Ammon's horn (tissue), 1 donor: ENCODE measurements around the gene TMPRSS13.
"Not testable (repeated sequence)": the region's sequence is repeated elsewhere in the genome, so short reads cannot be mapped to it uniquely, and the experiment has no call there.

Experiments used
- DNase-seq: peaks from one replicate; pipeline ENCODE4 v3.0.0-alpha.2; 2016; ENCODE audit warnings: low spot score

Gene TMPRSS13

DNA sequence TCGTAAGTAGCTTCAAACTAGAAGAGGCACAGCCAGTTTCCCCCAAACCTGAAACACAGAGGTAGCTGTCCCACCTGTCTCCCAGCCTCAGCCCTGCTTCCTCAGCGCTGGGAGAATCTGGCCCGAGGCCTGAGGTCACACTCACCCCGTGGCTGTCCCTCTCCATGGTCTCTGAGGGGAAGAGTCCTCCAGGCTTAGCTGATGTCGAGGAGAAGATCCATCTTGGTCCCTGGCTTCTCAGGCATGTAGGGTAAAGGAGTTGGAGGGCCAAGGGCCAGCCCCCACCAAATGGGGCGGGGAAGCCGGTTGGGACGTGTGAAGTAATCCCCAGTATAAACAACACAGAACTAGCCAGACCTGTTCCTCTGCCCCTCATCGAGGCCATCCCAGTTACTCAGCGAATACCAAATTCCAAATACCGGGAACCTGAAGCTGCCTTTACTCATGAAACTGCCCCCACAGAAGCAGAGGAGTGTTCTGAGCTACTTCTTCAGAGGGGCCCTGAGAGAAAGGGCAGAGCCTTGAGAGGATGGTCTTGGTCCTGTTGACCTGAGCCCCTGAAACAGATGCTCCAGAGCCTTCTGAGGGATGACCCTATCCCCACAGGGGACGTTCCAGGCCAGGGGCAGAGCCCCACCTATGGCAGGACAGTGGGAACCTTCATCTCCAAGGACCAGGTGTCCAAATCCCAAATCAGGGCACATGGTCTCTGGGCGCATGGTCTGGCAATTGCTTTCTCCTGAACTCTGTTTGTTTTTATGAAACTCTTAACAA, at the start of gene TMPRSS13:
Gene TMPRSS13, minus strand, starts transcription at position 261 of the 774 bp plus-strand sequence. Its CDS starts 95 bp downstream, at position 166.
- no peak for DNase-seq

DNA sequence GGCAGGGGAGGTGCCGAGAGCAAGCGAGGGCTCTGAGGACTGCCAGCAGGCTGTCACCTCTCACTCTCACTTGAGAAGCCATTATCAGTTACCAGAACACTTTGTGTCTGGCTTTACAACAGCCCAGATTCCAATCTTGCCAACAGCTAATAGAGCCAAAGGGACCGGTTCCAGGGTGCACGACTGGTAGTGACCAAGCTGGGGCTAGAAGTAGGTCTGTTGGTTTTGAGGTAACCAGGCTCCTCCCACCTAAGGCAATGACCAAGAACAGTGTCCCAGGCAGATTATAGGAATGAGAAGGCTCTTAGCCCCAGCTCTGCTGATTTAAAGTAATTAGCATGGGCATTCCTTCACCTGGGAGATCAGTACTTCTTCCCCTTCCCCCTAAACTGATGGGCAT, 49.8 kb upstream of the TMPRSS13 start:
- no peak for DNase-seq

DNA sequence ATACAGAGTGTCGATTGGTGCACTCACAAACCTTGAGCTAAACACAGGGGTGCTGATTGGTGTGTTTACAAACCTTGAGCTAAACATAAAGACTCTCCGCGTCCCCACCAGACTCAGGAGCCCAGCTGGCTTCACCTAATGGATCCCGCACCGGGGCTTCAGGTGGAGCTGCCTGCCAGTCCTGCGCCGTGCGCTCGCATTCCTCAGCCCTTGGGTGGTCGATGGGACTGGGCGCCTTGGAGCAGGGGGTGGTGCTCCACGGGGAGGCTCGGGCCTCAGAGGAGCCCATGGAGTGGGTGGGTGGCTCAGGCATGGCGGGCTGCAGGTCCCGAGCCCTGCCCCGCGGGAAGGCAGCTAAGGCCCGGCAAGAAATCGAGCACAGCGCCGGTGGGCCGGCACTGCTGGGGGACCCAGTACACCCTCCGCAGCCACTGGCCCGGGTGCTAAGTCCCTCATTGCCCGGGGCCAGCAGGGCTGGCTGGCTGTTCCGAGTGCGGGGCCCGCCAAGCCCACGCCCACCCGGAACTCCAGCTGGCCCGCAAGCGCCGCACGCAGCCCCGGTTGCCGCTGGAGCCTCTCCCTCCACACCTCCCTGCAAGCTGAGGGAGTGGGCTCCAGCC, 49.2 kb upstream of the TMPRSS13 start:
- DNase-seq = not testable (repeated sequence)

DNA sequence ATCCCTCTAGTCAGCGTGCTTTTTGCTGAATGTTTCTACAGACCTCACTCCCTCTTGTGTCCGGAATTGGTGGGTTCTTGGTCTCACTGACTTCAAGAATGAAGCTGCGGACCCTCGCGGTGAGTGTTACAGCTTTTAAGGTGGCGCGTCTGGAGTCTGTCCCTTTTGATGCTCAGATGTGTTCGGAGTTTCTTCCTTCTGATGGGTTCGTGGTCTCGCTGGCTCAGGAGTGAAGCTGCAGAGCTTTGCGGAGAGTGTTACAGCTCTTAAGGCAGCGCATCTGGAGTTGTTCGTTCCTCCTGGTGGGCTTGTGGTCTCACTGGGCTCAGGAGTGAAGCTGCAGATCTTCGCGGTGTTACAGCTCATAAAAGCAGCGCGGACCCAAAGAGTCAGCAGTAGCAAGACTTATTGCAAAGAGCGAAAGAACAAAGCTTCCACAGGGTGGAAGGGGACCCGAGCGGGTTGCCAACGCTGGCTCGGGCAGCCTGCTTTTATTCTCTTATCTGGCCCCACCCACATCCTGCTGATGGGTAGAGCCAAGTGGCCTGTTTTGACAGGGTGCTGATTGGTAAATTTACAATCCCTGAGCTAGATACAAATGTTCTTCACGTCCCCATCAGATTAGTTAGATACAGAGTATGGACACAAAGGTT, 48.5 kb upstream of the TMPRSS13 start:
- not testable (repeated sequence) for DNase-seq

DNA sequence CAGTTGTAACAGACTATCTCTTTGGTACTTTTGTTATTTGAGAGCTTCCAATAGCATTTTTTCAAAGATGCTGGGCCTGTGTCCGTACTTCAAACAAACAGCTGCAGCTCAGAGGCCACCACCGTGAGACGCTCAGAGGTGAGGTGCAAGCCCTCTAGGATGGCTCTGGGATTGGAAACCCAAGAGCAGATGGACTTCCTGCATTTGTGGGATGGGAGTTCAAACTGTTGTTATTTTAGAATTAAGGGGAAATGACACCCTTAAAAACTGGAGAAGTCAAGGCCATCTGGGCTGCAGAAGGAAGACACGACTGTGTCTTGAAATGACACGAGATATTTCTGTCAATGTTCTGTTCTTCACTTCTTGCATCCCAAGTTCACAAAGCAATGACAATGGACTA, 47.8 kb upstream of the TMPRSS13 start:
- peak; percentile 33 for DNase-seq

DNA sequence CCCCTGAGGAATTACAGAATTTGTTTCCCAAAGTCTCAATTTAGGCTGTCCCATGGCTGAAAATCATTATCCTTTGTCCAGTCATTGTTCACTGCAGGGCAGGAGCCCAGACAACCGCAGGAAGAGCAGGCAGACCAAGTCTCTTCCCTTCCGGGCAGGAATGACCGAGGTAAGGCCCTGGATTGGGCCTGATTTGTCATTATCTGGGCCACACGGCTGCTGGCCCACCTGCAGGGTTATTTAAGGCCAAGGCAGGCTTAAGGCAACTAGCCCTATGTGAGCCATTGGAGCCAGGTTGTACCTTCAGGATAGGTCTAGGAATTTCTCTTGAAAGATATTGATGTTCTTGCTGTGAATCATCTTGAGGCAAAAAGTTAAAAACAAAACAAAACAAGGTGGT, 47.2 kb upstream of the TMPRSS13 start:
- DNase-seq = no peak

DNA sequence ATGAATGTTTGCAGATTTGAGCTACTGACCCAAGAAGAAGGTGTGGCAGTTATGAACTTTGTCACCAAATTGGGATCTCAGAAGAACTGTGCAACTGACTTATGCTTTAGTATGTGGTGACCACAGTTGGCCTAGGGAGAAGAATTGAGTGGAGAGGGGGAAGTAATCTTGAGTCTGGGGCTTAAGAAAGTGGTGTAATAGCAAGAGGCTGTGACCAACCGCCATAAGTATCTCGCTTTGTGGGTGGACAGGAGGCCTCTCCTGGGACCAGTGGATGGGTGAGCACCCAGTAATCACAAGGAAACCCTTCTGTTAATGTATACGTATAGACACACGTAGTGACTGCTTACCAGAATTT, 44.3 kb upstream of the TMPRSS13 start:
- DNase-seq = no peak

DNA sequence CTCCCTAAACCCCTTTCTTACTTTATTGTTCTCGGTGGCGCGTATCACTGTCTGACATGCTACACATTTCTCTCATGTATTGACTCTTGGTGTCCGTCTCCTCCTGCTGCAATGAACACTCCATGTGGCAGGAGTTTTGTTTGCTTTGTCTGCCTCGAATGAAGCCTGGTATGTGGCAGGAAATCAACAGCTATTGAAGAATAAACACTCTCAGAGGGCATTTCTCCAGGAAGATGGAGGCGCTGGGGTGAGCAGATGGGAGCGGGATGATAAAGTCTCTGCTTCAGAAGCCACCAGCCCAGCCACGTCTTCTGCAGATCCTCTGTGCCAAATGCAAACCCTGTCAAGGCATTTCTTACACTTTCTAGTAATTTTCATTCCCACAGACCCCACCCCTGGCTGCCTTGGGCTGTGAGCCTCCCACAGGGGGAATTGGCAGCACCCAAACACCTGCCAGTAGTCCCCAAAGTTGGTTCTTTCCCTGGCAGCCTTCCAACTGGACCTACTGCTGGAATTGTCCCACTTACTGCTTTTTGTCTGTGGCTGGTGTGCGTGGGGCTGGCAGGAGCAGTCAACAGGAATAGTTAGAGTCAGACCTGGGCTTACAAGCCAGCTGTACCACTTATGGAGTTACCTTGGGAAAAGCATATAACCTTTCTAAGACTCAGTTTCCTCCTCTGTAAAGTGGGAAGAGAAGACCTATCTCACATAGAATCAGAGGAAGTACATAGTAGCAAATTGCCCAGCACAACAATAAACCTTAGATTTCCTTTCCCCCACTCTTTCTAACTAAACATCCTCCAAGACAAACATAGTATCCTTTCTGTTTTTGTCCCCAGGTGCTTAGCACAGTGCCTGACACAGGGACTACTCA, 43.7 kb upstream of the TMPRSS13 start:
- no peak for DNase-seq

DNA sequence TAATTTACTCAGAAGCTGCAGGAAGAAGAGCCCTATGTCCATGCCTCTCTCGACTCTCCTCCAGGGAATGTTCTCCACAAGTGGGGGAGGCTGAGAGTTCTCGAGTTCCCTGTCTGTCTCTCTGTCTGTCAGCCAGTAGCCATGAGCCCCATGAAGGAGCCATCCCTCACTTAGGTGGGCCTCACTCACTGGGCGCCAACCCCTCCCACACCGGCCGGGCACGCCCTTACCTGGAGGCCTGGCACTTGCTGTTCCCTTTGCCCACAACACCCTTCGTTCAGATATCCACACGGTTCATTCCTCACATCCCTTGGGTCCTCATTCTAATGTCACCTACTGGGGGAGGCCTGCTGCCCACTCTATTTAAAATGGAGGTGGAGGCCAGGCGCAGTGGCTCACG, 42.8 kb upstream of the TMPRSS13 start:
- DNase-seq = no peak

DNA sequence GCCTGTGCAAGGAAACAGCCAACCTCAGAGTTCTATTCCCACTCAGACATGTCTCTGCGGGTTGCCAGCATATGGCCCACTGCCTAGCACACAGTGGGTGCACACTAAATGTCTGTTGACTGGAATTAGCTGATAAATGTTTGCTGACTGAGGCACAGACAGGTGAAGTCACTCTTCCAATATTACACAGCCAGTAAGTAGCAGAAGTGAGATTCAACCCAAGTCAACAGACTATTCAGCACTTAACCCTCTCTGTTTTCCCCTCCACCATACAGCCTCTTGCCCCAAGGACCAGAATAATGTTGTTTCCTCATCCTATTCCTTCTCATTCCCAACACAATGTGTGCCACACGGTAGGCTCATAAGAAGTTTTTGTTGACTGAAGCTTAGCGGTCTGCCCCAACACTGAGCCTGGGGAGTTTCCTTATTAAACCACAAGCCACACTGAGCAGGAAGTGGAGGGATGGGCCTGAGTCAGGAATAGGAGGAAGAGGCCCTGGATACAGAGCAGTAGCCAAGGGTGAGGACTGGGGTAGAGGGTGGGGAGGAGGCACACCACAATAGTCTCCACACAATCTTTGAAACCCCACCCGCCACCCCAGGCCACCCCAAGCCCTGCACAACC, 41.3 kb upstream of the TMPRSS13 start:
- DNase-seq = peak; percentile 49

DNA sequence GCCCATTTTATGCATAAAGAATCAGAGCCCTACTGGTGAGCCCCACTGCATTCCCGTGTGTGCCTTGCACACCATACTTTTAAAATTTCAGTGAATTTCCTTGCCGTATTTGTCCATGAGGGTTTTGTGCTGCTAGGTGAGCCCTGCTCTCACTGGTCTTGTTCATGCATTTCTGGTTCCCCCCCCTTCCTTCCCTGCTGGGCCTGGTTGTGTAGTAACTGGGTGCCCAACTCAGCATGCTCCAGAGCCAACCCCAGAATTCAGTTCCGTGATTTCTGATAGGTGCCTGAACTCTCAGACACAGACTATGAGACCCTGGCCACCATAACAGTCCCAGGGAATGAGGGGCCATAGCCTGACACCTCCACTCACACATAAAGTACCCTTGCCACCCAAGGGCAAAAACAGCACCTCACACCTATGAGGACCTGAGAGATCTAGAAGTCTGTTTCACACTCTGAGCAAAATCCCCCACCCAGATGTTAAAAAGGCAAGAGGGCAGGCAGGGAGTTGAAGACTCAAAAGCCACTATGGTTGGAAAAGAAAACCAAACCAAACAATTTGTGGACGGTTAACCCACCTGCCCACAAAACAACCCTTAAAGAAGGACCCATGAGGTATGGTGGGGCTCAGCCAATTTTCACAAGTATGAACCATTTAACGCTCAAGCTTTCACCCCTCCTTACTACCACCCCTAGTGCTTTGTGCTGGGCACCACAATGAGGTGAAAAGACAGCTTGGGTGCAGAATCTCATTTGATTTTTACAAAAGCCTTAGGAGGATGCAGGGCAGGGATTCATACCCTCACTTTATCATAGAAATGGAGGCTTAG, 40.2 kb upstream of the TMPRSS13 start:
- no peak for DNase-seq

DNA sequence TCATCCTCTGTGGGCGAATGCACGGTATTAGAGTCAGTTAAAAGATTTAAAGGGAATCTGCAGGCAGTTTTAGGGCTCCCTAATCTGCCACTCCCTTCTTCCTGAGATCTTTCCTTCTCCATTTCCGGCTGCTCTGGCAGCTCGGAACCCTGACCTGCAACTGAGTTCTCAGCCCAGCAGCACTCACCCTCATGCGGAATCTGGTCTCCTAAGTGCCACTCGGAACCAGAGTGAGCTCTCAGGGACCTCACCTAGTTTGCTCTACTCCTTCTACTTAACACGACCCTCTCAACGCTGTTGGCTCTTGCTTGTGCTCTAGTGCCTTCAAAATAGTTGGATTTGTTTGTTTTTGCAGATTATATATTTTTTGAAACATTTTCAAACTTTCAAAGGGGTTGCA, 37.7 kb upstream of the TMPRSS13 start:
- DNase-seq = no peak

DNA sequence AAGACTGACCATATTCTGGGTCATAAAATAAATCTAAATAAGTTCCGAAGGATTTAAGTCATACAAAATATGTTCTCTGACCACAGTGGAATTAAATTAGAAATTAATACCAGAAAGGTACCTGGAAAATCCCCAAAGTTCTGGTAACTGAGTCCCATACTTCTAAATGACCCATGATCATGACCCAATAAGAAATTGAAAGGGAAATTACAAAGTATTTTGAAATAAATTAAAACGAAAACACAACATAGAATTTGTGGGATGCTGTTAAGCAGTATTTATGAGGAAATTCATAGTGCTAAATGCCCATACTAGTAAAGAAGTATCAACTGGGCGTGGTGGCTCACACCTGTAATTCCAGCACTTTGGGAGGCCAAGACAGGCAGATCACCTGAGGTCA, 33.6 kb upstream of the TMPRSS13 start:
- no peak for DNase-seq

DNA sequence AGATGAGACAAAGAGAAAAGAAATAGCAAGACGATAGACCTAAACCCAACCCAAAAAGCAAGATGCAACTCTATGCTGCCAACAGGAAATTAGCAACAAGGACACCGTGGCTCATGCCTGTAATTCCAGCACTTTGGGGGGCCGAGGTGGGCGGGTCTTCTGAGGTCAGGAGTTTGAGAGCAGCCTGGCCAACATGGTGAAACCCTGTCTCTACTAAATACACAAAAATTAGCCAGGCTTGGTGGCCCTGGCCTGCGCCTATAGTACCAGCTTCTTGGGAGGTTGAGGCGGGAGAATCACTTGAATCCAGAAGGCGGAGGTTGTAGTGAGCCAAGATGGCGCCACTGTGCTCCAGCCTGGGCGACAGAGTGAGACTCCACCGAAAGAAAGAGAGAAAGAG, 32.7 kb upstream of the TMPRSS13 start:
- DNase-seq = no peak

DNA sequence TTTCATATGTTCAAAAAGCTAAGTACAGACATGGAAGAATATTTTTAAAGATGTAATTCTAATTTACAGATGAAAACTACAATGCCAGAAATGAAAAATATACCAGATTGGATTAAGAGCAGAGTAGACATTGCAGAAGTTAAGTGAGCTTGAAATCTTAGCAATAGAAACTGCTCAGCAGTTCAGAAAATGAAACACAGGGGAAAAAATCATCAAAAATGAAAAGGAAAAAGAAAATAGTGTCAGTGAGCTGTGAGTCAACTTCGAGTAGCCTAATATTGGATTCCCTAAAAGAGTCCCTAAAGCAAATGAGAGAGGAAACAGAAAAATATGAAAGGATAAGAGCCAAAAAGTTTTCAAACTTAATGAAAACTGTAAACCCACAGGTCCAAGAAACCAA, 31.2 kb upstream of the TMPRSS13 start:
- no peak for DNase-seq

DNA sequence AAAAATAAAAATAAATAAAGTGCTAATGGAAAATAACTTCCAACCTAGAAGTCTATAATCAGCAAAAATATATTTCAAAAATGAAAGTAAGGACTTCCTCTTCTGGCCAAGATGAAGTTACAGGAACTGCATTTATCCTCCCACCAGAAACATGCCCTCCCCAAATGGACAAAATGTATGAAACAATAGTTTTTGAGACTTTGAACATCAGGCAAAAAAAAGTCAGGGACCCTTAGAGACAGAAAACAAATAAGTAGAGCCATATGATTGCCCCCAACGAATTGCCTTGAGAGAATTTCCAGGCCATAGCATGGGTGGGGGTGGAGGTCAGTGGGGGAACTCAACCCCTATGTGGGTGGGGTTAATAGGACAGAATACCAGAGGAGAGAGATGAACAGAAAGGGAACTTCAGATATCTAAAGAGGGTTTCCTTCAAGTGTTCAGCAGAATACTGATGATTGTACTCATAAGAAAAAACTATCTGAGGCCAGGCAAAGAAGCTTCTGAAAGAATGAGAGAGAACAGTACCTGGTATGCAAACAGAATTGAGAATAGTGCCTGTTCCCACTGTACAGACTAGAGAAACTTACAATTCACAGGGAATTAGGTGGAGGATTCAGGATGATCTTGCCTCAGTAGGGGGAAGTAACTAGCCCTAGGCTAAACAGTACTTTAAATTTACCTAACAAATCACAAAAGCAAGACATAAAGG, 30.4 kb upstream of the TMPRSS13 start:
- DNase-seq = no peak

DNA sequence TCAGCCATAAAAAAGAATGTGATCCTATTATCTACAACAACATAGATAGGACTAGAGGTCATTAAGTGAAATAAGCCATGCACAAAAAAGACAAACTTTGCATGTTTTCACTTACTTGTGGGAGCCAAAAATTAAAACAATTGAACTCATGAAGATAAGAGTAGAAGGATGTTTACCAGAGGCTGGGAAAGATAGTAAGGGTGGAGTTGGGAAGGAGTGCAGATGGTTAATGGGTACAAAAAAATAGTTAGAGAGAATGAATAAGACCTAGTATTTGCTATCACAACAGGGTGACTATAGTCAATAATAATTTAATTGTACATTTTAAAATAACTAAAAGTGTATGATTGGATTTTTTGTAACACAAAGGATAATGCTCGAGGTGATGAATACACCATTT, 29.7 kb upstream of the TMPRSS13 start:
- no peak for DNase-seq

DNA sequence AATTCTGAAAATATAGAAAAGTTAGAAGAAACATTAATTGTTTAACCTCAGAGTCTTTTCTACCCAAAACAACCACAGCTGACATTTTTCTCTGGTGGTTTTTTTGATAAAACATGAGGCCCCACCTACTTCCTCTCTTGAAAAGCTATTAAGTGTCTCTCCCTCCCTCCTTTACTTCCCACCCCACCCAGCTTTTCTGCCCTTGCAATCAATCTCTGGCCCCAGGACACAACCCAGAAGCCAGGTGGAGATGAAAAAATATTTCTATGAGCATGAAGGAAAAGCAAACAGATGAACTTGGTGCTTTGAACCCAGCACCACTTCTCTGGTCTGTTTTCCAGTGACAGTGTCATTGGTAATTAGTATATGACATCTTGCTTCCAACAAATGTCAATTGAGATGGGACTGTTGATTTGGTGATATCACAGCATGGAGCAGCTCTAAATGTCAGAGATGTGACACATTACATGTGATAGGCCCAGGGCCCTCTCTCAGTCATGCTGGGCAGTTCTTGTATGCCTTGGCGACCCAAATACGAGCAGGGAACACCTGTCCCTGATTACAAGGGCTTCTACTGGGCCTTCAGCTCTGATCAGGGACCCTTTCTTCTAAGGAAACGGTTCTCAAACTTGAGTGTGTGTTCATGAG, 23.9 kb upstream of the TMPRSS13 start:
- no peak for DNase-seq

DNA sequence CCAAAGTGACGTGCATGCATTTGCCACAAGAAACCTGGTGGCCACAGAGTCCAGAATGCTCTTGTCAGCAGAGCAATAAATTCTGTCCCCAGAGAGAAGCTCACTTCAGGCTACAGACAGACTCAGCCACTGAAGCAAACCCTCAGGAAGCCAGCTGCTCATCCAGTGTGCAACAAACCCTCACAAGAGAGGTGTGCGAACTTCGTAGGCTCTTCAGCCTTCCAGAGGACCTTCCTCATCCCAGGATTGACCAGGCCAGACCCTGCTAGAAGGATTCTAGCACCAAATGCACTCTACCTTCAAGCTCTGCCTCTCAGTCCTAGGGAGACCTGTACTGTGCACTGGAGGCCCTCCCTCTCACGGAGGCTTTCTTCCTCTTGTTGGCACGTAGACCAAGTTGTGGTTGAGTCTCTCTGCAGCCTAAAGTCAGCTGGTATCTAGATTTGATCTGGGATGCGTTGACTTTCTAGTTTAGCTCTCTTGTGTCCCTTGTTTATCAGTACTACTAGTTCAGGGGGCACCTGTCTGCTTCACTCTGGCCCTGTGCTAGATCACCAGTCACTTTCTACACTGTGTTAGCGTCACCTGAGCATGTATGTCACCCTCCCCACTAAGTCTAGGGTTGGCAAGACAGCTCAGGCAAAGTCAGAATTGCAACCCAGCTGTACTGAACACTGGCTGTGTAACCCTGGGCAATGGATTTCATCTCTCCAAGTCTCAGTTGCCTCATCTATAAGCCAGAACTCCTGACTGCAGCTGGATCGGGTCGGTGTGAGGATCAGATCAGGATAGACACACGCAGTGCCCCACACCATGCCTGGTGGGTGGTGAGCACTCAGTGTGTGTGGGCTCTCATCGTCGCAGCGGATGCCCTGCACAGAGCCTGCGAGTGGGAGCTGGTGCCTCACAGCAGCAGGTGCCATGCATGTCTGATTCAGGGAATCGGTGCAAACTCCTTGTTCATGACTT, 22.1 kb upstream of the TMPRSS13 start:
- DNase-seq = peak; percentile 21
